Activated B cell treated with CpG ODN at 0.5 μM for 24 hours (primary cell): ENCODE results near the gene CEP78. TPM values are rescaled to one million over a fixed set of nuclear protein-coding genes. Genes with fewer than 3 reads are reported as not detected.

Source experiments
- ATAC-seq: fragments of 200-7000 bp; cut with Tn5 transposase; one replicate; pipeline ENCODE4 v1.10.0; 2021; ENCODE audit warnings: low read depth, mild to moderate bottlenecking, moderate library complexity
- CTCF ChIA-PET: fragments of 350-600 bp; sonication (Branson Sonifier 250); formaldehyde crosslinking; loops from one replicate; lab custom pipeline; 2021; ENCODE audit warnings: antibody characterized with exemption; lab: Charles Lee
- POLR2A ChIA-PET: fragments of 350-600 bp; sonication (Branson Sonifier 250); formaldehyde crosslinking; loops from one replicate; lab custom pipeline; 2021; ENCODE audit warnings: antibody characterized with exemption; lab: Charles Lee
- DNase-seq: peaks from one replicate; pipeline ENCODE4 v3.0.0; 2022
- H3K27ac Mint-ChIP-seq: one replicate; pipeline ENCODE4 v1.8.0; 2020; ENCODE audit warnings: mixed read lengths
- H3K27me3 Mint-ChIP-seq: one replicate; pipeline ENCODE4 v1.8.0; 2021; ENCODE audit warnings: mixed read lengths
- H3K36me3 Mint-ChIP-seq: one replicate; pipeline ENCODE4 v1.8.0; 2021; ENCODE audit warnings: low read depth, mixed read lengths
- H3K4me1 Mint-ChIP-seq: one replicate; pipeline ENCODE4 v1.8.0; 2021; ENCODE audit warnings: mixed read lengths
- H3K4me3 Mint-ChIP-seq: one replicate; pipeline ENCODE4 v1.8.0; 2020; ENCODE audit warnings: mild to moderate bottlenecking, mixed read lengths
- H3K9me3 Mint-ChIP-seq: one replicate; pipeline ENCODE4 v1.8.0; 2020; ENCODE audit warnings: mixed read lengths
- CTCF ChIP-seq: fragments of 200-600 bp; IDR thresholded peaks from one replicate; pipeline ENCODE4 v1.8.0; 2022; ENCODE audit warnings: antibody characterized with exemption, mild to moderate bottlenecking
- intact Hi-C: fragments of 100-400 bp; cut with micrococcal nuclease; formaldehyde crosslinking; loops from one replicate; pipeline ENCODE4 v1.15.1; 2024
- total RNA-seq: library from RNA; stranded (reverse); gene quantifications from 2 replicates; pipeline ENCODE4 v1.2.3, GENCODE V29; 2022

CEP78 gene
- total RNA-seq, 1 donor from 2014 or later = 18.1 TPM

DNA sequence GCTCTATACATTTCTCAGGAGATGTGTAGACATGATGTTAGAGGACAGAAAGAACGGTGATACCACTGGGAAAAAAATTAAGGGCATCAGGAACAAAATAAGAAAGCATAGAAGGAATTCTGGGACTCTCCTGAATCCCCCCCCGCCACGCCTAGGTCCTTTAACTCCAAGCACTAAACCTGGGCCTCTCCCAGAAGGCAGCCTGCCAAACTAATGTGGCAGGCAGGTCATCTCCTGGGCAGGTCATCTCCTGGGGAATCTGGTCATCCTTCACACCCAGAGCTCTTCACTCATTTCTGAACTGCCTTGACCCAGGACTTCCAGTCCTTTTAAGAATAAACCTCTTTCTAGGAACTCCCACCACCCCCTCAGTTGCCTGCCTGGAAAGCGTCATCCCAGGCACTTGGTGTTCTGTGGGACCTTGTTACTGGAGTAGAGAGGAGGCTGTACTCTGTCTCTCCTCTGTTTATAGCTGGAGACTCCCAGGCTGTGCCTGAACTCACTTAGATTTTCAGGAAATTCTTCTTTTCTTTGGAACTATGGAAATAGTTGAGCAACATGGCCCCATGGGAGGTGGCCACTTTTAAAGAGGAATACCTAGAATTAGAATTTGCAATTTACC, 85.1 kb downstream of the CEP78 start:
- peaks cover 42% of the 10 kb centered on the region for H3K36me3 Mint-ChIP-seq
- no peak for ATAC-seq
- DNase-seq = no peak
- no peaks in the 10 kb centered on the region for H3K9me3 Mint-ChIP-seq
- ChIA-PET CTCF (no interaction called here), POLR2A (no interaction called here)
- intact Hi-C loops = no loop called here
- H3K27ac Mint-ChIP-seq = no peak overlapping the region
- H3K4me1 Mint-ChIP-seq = no peaks in the 10 kb centered on the region
- no peak overlapping the region for H3K4me3 Mint-ChIP-seq
- H3K27me3 Mint-ChIP-seq = no peaks in the 10 kb centered on the region
- TF ChIP-seq CTCF = no peak

GRCh38 chr9:78321505-78321904, 85.6 kb downstream of the CEP78 start:
- H3K27ac Mint-ChIP-seq = no peak overlapping the region

GRCh38 chr9:78324068-78324650, 88.3 kb downstream of the CEP78 start:
- H3K27ac Mint-ChIP-seq = no peak overlapping the region
- CTCF ChIA-PET = no interaction called here

More at GRCh38 chr9:78321505-78321904, 85.6 kb downstream of the CEP78 start:
- Mint-ChIP-seq H3K36me3 (peaks cover 39% of the 10 kb centered on the region), H3K27me3 (no peaks in the 10 kb centered on the region), H3K4me3 (no peak overlapping the region), H3K9me3 (no peaks in the 10 kb centered on the region), H3K4me1 (no peaks in the 10 kb centered on the region)
- intact Hi-C loops = no loop called here
- POLR2A ChIA-PET = no interaction called here
- TF ChIP-seq CTCF = no peak
- CTCF ChIA-PET = interaction anchor here (0.6 kb wide), 1 partner anchor 42 kb away, joined by 3 read pairs; no protein-coding TSS in a partner anchor
- no peak for DNase-seq
- ATAC-seq = no peak

DNA sequence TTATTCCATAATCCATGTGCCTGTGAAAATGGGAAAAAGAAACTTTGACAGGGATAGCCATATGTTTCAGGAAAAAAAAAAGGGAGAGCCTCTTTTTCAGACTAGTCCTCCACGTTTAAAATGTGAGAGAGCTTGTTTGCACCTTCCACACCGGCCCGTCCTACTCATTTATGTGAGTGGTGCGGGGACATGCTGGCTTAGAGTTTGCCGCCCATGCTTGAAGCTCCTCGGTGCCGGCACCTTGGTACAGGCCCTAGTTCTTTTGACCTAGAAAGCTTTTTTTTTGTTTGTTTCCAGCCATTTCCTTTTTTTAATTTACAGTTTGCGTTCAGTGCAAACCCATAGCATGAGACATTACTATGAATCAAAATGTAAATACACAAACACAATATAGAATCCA, 88.8 kb downstream of the CEP78 start:
- intact Hi-C loops = no loop called here
- no peak overlapping the region for H3K27ac Mint-ChIP-seq
- ATAC-seq (no peak), DNase-seq (no peak)
- peaks cover 27% of the 10 kb centered on the region for H3K36me3 Mint-ChIP-seq
- H3K4me3 Mint-ChIP-seq = no peak overlapping the region
- POLR2A ChIA-PET = no interaction called here
- H3K4me1 Mint-ChIP-seq = no peaks in the 10 kb centered on the region
- no peaks in the 10 kb centered on the region for H3K9me3 Mint-ChIP-seq
- no peak for TF ChIP-seq CTCF
- no peaks in the 10 kb centered on the region for H3K27me3 Mint-ChIP-seq
- CTCF ChIA-PET = no interaction called here

More at GRCh38 chr9:78324068-78324650, 88.3 kb downstream of the CEP78 start:
- Mint-ChIP-seq H3K4me3 (no peak overlapping the region), H3K27me3 (no peaks in the 10 kb centered on the region), H3K36me3 (peaks cover 29% of the 10 kb centered on the region), H3K9me3 (no peaks in the 10 kb centered on the region), H3K4me1 (no peaks in the 10 kb centered on the region)
- TF ChIP-seq CTCF = no peak
- POLR2A ChIA-PET = no interaction called here
- ATAC-seq (no peak), DNase-seq (no peak)
- intact Hi-C loops = no loop called here

DNA sequence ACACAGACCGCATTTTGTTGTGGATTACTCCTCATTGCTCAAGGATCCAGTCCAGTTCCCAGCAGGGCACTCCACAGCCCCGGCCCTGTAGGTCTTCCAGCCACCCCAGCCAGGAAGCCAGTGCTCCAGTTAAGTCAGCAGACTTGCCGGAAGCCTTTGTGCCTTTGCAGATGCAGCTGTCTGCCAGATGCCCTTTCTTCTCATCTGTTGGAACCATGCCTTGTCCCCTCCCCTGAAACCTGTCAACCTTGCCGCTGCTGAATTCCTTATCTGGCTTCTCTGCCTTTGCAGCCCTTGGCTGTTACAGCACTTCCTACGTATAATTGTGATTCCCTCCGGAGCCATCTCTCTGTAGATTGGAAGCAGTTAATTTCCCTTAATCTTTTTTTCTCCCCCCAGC, 89.5 kb downstream of the CEP78 start:
- H3K4me3 Mint-ChIP-seq = no peak overlapping the region
- no peak for DNase-seq

More for the DNA sequence above, 89.5 kb downstream of the CEP78 start:
- CTCF ChIA-PET = no interaction called here
- no peak for TF ChIP-seq CTCF
- no peak overlapping the region for H3K27ac Mint-ChIP-seq
- intact Hi-C loops = no loop called here
- H3K36me3 Mint-ChIP-seq = peaks cover 26% of the 10 kb centered on the region
- POLR2A ChIA-PET = no interaction called here
- H3K9me3 Mint-ChIP-seq = no peaks in the 10 kb centered on the region
- H3K27me3 Mint-ChIP-seq = no peaks in the 10 kb centered on the region
- ATAC-seq = no peak
- no peaks in the 10 kb centered on the region for H3K4me1 Mint-ChIP-seq
